ENCODE measurements around the gene MYG1. TPM values are rescaled to one million over a fixed set of nuclear protein-coding genes. Genes with fewer than 3 reads are reported as not detected.

MYG1 gene
- total RNA-seq, 2 donors from 2014 or later = 25.4 to 25.7 TPM

- ATAC-seq (no peak), DNase-seq (no peak)
- Histone ChIP-seq H3K4me3 (no peak overlapping the region), H3K9me3 (no peaks in the 10 kb centered on the region), H3K27me3 (no peaks in the 10 kb centered on the region), H3K36me3 (replicated peaks in 1 of 2; ENCODE audit: insufficient read depth in 1 of 2, low read depth in 2 of 2) (no peaks in the 10 kb centered on the region), H3K4me1 (peaks cover 8% of the 10 kb centered on the region), H3K27ac (no peak overlapping the region)
- TF ChIP-seq CTCF (IDR thresholded peaks at IDR 0.05) (no peak), POLR2A (IDR thresholded peaks at IDR 0.05) (no peak)
- WGBS, 2 donors = 80 to 84% methylated on average over 5 of the region's 5 CpGs
- intact Hi-C loops (cut with DNase I) = loop anchor here (10.0 kb wide), 1 partner anchor 152 kb away; the partner anchor contains the start of genes NPFF and TARBP2
These were observed 53.8 kb downstream of the MYG1 start for GRCh38 chr12:53353257-53353655.

GRCh38 chr12:53355121-53355520, 55.6 kb downstream of the MYG1 start:
- H3K9me3 ChIP-seq = no peaks in the 10 kb centered on the region
- ATAC-seq = no peak
- no peak overlapping the region for H3K4me3 ChIP-seq
- H3K4me1 ChIP-seq = peaks cover 8% of the 10 kb centered on the region
- intact Hi-C loops (cut with DNase I) = loop anchor here (5.0 to 10.0 kb wide), 2 partner anchors 62 to 150 kb away; partner anchors contain the start of genes NPFF and TARBP2
- DNase-seq = no peak
- TF ChIP-seq POLR2A (IDR thresholded peaks at IDR 0.05) = no peak
- no peak for TF ChIP-seq CTCF (IDR thresholded peaks at IDR 0.05)
- H3K36me3 ChIP-seq (replicated peaks in 1 of 2; ENCODE audit: insufficient read depth in 1 of 2, low read depth in 2 of 2) = no peaks in the 10 kb centered on the region
- no peaks in the 10 kb centered on the region for H3K27me3 ChIP-seq
- 39 to 40% methylated on average over 3 of the region's 3 CpGs for WGBS, 2 donors
- no peak overlapping the region for H3K27ac ChIP-seq

Other genes with a start within 250 kb of the MYG1 start
- gene TNS2, start 249.6 kb upstream of the MYG1 start, total RNA-seq = 100 to 1,000 TPM in 1 of 2 donors, 10 to 100 TPM in 1; 75.5 to 113 TPM
- 10 to 100 TPM; 35.3 to 59.3 TPM for gene SPRYD3, start 220.3 kb upstream of the MYG1 start, total RNA-seq
- 100 to 1,000 TPM; 154 to 204 TPM for gene IGFBP6, start 202.0 kb upstream of the MYG1 start, total RNA-seq
- gene SOAT2, start 196.2 kb upstream of the MYG1 start, total RNA-seq = not detected
- gene ZNF740, start 119.0 kb upstream of the MYG1 start, total RNA-seq = 10 to 100 TPM; 10.1 to 21.4 TPM
- gene CSAD, start 118.8 kb upstream of the MYG1 start, total RNA-seq = 10 to 100 TPM; 31.4 to 64.3 TPM
- 1 to 10 TPM; 2.3 to 4.9 TPM for gene ITGB7, start 92.4 kb upstream of the MYG1 start, total RNA-seq
- gene RARG, start 67.5 kb upstream of the MYG1 start, total RNA-seq = 10 to 100 TPM in 1 of 2 donors, 1 to 10 TPM in 1; 9.2 to 11.7 TPM
- gene ESPL1, start 31.4 kb upstream of the MYG1 start, total RNA-seq = not detected
- 100 to 1,000 TPM; 337 to 403 TPM for gene PFDN5, start 4.2 kb upstream of the MYG1 start, total RNA-seq
- 10 to 100 TPM; 40.0 to 53.7 TPM for gene AAAS, start 21.9 kb downstream of the MYG1 start, total RNA-seq
- not detected for gene SP7, start 36.7 kb downstream of the MYG1 start, total RNA-seq
- gene SP1, start 80.5 kb downstream of the MYG1 start, total RNA-seq = 10 to 100 TPM; 16.8 to 24.6 TPM
- 10 to 100 TPM in 1 of 2 donors, 1 to 10 TPM in 1; 2.3 to 10.6 TPM for gene AMHR2, start 124.2 kb downstream of the MYG1 start, total RNA-seq
- gene PRR13, start 142.0 kb downstream of the MYG1 start, total RNA-seq = 10 to 100 TPM; 18.5 to 43.8 TPM
- 100 to 1,000 TPM; 226 to 308 TPM for gene PCBP2, start 152.4 kb downstream of the MYG1 start, total RNA-seq
- gene MAP3K12, start 199.8 kb downstream of the MYG1 start, total RNA-seq = 10 to 100 TPM; 10.9 to 34.6 TPM
- 10 to 100 TPM; 36.6 to 66.9 TPM for gene TARBP2, start 201.6 kb downstream of the MYG1 start, total RNA-seq
- not detected for gene NPFF, start 207.8 kb downstream of the MYG1 start, total RNA-seq